RCC 7860 (cell line): Measurements from ENCODE around the gene UPF3B.
A peak's percentile ranks its signal among the peaks of the same experiment; 100 is the strongest.
"Not testable (repeated sequence)": the region's sequence is repeated elsewhere in the genome, so short reads cannot be mapped to it uniquely, and the experiment has no call there.

Experiments
- DNase-seq: peaks from one replicate; pipeline ENCODE4 v3.0.0-alpha.2; 2015; ENCODE audit warnings: low spot score
- FAIRE-seq: peaks from 2 replicates; lab custom pipeline; 2012; peaks lifted over from hg19 to GRCh38; lab: Jason Lieb, UNC

The UPF3B gene

GRCh38 chrX:119826399-119826959 lies 26.3 kb downstream of the UPF3B start:
- FAIRE-seq: no peak
- DNase-seq: peak; percentile 7

GRCh38 chrX:119824221-119824620 lies 28.5 kb downstream of the UPF3B start:
- FAIRE-seq, DNase-seq: not testable (repeated sequence)

GRCh38 chrX:119821703-119822102 lies 31.1 kb downstream of the UPF3B start:
- not testable (repeated sequence) for DNase-seq, FAIRE-seq

DNA sequence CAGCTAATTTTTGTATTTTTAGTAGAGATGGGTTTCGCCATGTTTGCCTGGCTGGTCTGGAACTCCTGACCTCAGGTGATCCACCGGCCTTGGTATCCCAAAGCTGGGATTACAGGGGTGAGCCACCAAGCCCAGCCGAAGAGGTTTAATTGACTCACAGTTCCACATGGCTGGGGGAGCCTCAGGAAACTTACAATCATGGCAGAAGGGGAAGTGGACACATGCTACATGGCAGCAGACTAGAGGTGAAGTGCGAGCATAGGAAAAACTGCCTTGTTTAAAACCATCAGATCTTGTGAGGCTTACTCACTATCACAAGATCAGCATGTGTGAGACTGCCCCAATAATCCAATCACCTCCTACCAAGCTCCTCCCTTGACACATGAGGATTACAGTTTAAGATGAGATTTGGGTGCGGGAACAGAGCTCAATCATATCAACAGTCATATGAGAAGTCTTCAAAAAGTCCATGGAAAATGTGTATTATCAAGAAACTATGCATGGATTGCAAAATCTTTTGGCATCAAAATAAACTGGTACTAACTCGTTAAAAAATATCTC lies 35.6 kb downstream of the UPF3B start:
- FAIRE-seq: no peak
- no peak for DNase-seq

- FAIRE-seq: no peak
Observed at GRCh38 chrX:119816300-119816699, 36.5 kb downstream of the UPF3B start.

DNA sequence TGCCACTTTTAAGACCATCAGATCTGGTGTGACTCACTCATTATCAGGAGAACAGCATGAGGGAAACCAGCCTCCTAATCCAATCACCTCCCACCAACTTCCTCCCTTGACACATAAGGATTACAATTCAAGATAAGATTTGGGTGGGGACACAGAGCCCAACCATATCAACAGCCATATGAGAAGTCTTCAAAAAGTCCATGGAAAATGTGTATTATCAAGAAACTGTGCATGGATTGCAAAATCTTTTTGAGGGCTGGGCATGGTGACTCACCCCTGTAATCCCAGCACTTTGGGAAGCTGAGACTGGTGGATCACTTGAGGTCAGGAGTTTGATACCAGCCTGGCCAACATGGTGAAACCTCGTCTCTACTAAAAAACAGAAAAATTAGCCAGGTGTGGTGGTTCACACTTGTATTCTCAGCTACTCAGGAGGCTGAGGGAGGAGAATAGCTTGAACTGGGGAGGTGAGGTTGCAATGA lies 43.5 kb downstream of the UPF3B start:
- DNase-seq (no peak), FAIRE-seq (no peak)

More at GRCh38 chrX:119816300-119816699, 36.5 kb downstream of the UPF3B start:
- no peak for DNase-seq

- not testable (repeated sequence) for FAIRE-seq
Observed at GRCh38 chrX:119808461-119808860, 44.3 kb downstream of the UPF3B start.

GRCh38 chrX:119802546-119802945 lies 50.2 kb downstream of the UPF3B start:
- no peak for FAIRE-seq

More at GRCh38 chrX:119808461-119808860, 44.3 kb downstream of the UPF3B start:
- DNase-seq: not testable (repeated sequence)

GRCh38 chrX:119801253-119802221 lies 51.2 kb downstream of the UPF3B start:
- no peak for FAIRE-seq
- DNase-seq: no peak

More at GRCh38 chrX:119802546-119802945, 50.2 kb downstream of the UPF3B start:
- no peak for DNase-seq

DNA sequence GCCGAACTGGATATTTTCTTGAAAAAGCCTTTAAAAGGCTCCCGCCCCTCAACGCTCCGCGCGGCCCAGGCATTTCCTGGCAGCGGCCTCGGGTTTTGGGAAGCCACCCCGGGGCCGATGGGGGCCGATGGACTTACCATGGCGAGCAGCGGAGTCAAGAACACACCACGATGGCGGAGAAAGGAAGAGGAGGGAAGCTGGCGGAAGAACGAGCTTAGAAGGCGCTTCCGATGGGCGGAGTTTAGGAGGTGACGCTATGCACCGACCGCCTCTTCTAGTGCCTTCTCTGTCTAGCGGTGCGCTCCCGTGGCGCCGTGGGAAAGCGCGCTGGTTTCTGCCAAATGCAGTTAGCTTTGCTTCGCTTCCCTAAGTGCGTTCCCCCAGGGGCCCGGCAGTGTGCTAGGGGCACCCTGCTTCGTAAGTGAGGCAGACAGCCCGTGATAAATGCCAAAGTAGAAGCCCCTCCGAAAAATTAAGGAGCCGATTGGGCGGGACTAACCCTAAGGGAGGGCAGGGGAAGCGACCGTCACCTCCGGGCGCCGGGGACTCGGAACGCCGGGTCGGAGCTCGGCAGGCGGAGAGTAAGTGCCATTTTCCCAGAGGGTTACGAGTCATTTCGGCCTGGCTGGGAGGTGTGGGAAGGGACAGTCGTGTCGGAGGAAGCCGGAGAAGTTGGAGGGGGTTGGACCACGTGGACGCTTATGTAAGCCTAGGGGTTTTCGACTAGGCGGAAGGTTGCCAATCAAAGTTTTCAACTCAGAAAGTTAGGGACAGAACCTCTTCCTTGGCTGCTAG lies 61.1 kb downstream of the UPF3B start, which contains the start of gene RPL39:
Gene RPL39, minus strand, starts transcription at position 194 of the 795 bp plus-strand sequence. Its CDS starts 54 bp downstream, at position 140.
- peak; percentile 53 for FAIRE-seq
- peak; percentile 79 for DNase-seq

- FAIRE-seq (no peak), DNase-seq (no peak)
Observed at GRCh38 chrX:119790977-119791436, 61.8 kb downstream of the UPF3B start.

DNA sequence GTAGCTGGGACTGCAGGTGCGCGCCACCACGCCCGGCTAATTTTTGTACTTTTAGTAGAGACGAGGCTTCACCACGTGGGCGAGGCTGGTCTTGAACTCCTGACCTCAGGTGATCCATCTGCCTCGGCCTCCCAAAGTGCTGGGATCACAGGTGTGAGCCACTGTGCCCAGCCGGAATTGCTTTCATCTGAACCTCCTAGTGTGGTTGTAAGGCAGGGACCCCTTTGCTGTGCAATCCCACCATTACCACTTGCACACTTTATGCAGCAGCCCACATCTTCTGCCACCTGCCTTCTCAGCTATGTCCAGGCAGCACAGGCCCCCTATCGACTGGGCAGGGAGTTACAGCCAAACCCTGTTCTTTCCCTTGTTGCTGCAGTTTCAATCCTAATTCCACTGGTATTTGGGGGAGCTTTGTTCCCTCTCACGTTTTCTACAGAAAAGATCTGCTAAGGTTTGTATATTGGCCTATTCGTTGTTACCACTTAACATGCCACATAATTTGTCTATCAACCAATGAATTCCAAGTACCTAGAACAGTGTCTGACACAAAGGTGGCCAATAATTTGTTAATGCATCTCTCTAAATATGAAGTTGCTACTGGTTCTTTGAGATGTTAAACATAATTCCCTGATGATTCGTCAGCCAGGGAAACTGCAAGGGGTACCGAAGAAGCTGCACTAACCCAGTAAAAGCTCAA lies 67.9 kb downstream of the UPF3B start:
- no peak for FAIRE-seq
- DNase-seq: peak; percentile 13
